HCT116 (cell line): ENCODE data around the gene GNAS-AS1. TPM values are rescaled to one million over a fixed set of nuclear protein-coding genes. Genes with fewer than 3 reads are reported as not detected.

Source experiments
- ATAC-seq: fragments of 200-7000 bp; cut with Tn5 transposase; 2 replicates; pipeline ENCODE4 v1.9.1; 2020; ENCODE audit warnings: mild to moderate bottlenecking, moderate library complexity
- BruUV-seq: library from RNA; stranded (reverse); fragments of 400-500 nt; replicated peaks from 2 replicates; lab custom pipeline; 2021; lab: Mats Ljungman, UMichigan
- CTCF ChIA-PET: fragments of 300-600 bp; sonication (Branson Sonifier 250); formaldehyde crosslinking; loops from one replicate; lab custom pipeline; 2021; ENCODE audit warnings: antibody characterized with exemption; lab: Charles Lee
- POLR2A ChIA-PET: fragments of 300-600, 350-600 bp; sonication (Branson Sonifier 250); formaldehyde crosslinking; loops from one replicate; lab custom pipeline; 2021; ENCODE audit warnings: antibody characterized with exemption; lab: Charles Lee
- RAD21 ChIA-PET, 2 experiments: fragments of 300-600 bp; sonication (Branson Sonifier 250); formaldehyde crosslinking; loops; one replicate each; lab custom pipeline; 2023; ENCODE audit warnings: low total read pairs in 2 of 2; ENCODE audit not compliant: uncharacterized antibody in 2 of 2, unreplicated experiment in 2 of 2, low non-redundant PET in 1 of 2; lab: Charles Lee
- DNase-seq: peaks from one replicate; pipeline ENCODE4 v3.0.0-alpha.2; 2010; ENCODE audit warnings: low read depth, low spot score
- H2AFZ ChIP-seq: fragments of 200-600 bp; shearing (Covaris generic), sonication (generic); 2 replicates; pipeline ENCODE4 v1.6.1; 2017; ENCODE audit warnings: low read depth, mixed run types, mixed read lengths, antibody characterized with exemption, low read length; ENCODE audit not compliant: poor library complexity, severe bottlenecking
- H3K27ac ChIP-seq: 2 replicates; pipeline ENCODE4 v1.5.1; 2012; ENCODE audit warnings: low read depth, low read length
- H3K27me3 ChIP-seq: fragments of 200-600 bp; sonication (generic); 2 replicates; pipeline ENCODE4 v1.6.1; 2016; ENCODE audit warnings: mixed run types, low read length, mixed read lengths; ENCODE audit not compliant: insufficient read depth
- H3K36me3 ChIP-seq, 2 experiments: fragments of 200-500 bp in 1 of 2; fragments of 200-600 bp in 1 of 2; sonication (Bioruptor generic) in 1 of 2; sonication (generic) in 1 of 2; 2 replicates each; pipeline versions ENCODE4 v1.5.1 to v1.6.1; 2014 to 2016; ENCODE audit warnings: low read length in 2 of 2, inconsistent platforms in 1 of 2, mixed read lengths in 1 of 2, mixed run types in 1 of 2; ENCODE audit not compliant: insufficient read depth in 2 of 2, control insufficient read depth in 1 of 2
- H3K4me1 ChIP-seq, 2 experiments: fragments of 200-600 bp in 1 of 2; sonication (generic) in 1 of 2; 2 replicates each; pipeline versions ENCODE4 v1.5.1 to v1.6.1; 2012 to 2017; ENCODE audit warnings: low read length in 2 of 2, inconsistent platforms in 1 of 2, mild to moderate bottlenecking in 1 of 2, mixed read lengths in 1 of 2, mixed run types in 1 of 2, moderate library complexity in 1 of 2; ENCODE audit not compliant: insufficient read depth in 2 of 2, control insufficient read depth in 1 of 2
- H3K4me2 ChIP-seq: fragments of 200-600 bp; sonication (generic); 2 replicates; pipeline ENCODE4 v1.6.1; 2017; ENCODE audit warnings: mixed run types, low read length, mixed read lengths
- H3K4me3 ChIP-seq, 2 experiments: fragments of 200-600 bp in 1 of 2; sonication (generic) in 1 of 2; replicated peaks in 1 of 2; 2 replicates each; pipeline ENCODE4 v1.5.1; 2011 to 2016; ENCODE audit warnings: low read length in 2 of 2, control low read depth in 1 of 2, low read depth in 1 of 2, mild to moderate bottlenecking in 1 of 2, mixed read lengths in 1 of 2, mixed run types in 1 of 2
- H3K79me2 ChIP-seq: fragments of 200-600 bp; sonication (generic); 2 replicates; pipeline ENCODE4 v1.6.1; 2017; ENCODE audit warnings: mild to moderate bottlenecking, mixed run types, low read length, moderate library complexity, mixed read lengths; ENCODE audit not compliant: insufficient read depth
- H3K9ac ChIP-seq: fragments of 200-600 bp; sonication (generic); 2 replicates; pipeline ENCODE4 v1.6.1; 2016; ENCODE audit warnings: low read length, mixed read lengths
- H3K9me2 ChIP-seq: fragments of 200-600 bp; sonication (generic), shearing (Covaris generic); 2 replicates; pipeline ENCODE4 v1.6.1; 2017; ENCODE audit warnings: mixed run types, mild to moderate bottlenecking, moderate library complexity; ENCODE audit not compliant: insufficient read depth
- H3K9me3 ChIP-seq, 2 experiments: fragments of 200-500 bp in 1 of 2; fragments of 200-600 bp in 1 of 2; sonication (Bioruptor generic) in 1 of 2; sonication (generic) in 1 of 2; 2 replicates each; pipeline ENCODE4 v1.6.1; 2014 to 2017; ENCODE audit warnings: low read length in 2 of 2, mixed read lengths in 2 of 2, inconsistent platforms in 1 of 2, low read depth in 1 of 2, mild to moderate bottlenecking in 1 of 2, mixed run types in 1 of 2, moderate library complexity in 1 of 2; ENCODE audit not compliant: control insufficient read depth in 1 of 2, insufficient read depth in 1 of 2
- H4K20me1 ChIP-seq: fragments of 200-600 bp; sonication (generic), shearing (Covaris generic); 2 replicates; pipeline ENCODE4 v1.6.1; 2017; ENCODE audit warnings: mixed run types, mild to moderate bottlenecking, moderate library complexity; ENCODE audit not compliant: insufficient read depth
- CBX3 ChIP-seq: IDR thresholded peaks from 2 replicates; pipeline ENCODE4 v1.6.1; 2012; ENCODE audit warnings: low read depth
- CEBPB ChIP-seq: IDR thresholded peaks from 2 replicates; pipeline ENCODE4 v1.6.1; 2012; ENCODE audit warnings: low read depth
- CTCF ChIP-seq, 3 experiments: fragments of 200-600 bp in 1 of 3; sonication (generic) in 1 of 3; IDR thresholded peaks in 2 of 3; conservative IDR thresholded peaks in 1 of 3; 2 replicates each; pipeline ENCODE4 v1.5.1; 2012 to 2017; ENCODE audit warnings: low read depth in 2 of 3, low read length in 2 of 3, antibody characterized with exemption in 1 of 3, borderline replicate concordance in 1 of 3, control low read depth in 1 of 3, mild to moderate bottlenecking in 1 of 3, mixed read lengths in 1 of 3, mixed run types in 1 of 3, moderate library complexity in 1 of 3; ENCODE audit not compliant: insufficient read depth in 1 of 3
- EGR1 ChIP-seq: IDR thresholded peaks from 2 replicates; pipeline ENCODE4 v1.6.1; 2012; ENCODE audit warnings: low read depth
- ELF1 ChIP-seq: IDR thresholded peaks from 2 replicates; pipeline ENCODE4 v1.6.1; 2012; ENCODE audit warnings: low read depth, borderline replicate concordance
- EZH2 ChIP-seq: fragments of 200-600 bp; sonication (generic); IDR thresholded peaks from 2 replicates; pipeline ENCODE4 v1.6.1; 2017; ENCODE audit warnings: antibody characterized with exemption, mixed run types
- FOSL1 ChIP-seq: IDR thresholded peaks from 2 replicates; pipeline ENCODE4 v1.6.1; 2012; ENCODE audit warnings: low read depth
- JUND ChIP-seq: IDR thresholded peaks from 2 replicates; pipeline ENCODE4 v1.6.1; 2012
- POLR2A ChIP-seq: IDR thresholded peaks from 2 replicates; pipeline ENCODE4 v1.7.0; 2011; ENCODE audit warnings: borderline replicate concordance; ENCODE audit not compliant: insufficient read depth, insufficient read length; ENCODE audit errors: extremely low read depth
- POLR2AphosphoS5 ChIP-seq: IDR thresholded peaks from 2 replicates; pipeline ENCODE4 v1.6.1; 2011; ENCODE audit warnings: mild to moderate bottlenecking, low read depth, low read length, moderate library complexity
- RAD21 ChIP-seq: IDR thresholded peaks from 2 replicates; pipeline ENCODE4 v1.6.1; 2012; ENCODE audit warnings: low read depth, mild to moderate bottlenecking
- REST ChIP-seq: IDR thresholded peaks from 2 replicates; pipeline ENCODE4 v1.6.1; 2012; ENCODE audit warnings: low read depth
- SRF ChIP-seq: IDR thresholded peaks from 2 replicates; pipeline ENCODE4 v1.6.1; 2012; ENCODE audit warnings: low read depth
- TCF7L2 ChIP-seq: IDR thresholded peaks from 2 replicates; pipeline ENCODE4 v1.7.0; 2011; ENCODE audit warnings: borderline replicate concordance, inconsistent platforms; ENCODE audit not compliant: insufficient read depth, insufficient read length; ENCODE audit errors: extremely low read depth
- YY1 ChIP-seq: IDR thresholded peaks from 2 replicates; pipeline ENCODE4 v1.6.1; 2011; ENCODE audit warnings: low read length, low read depth, moderate library complexity, mild to moderate bottlenecking; ENCODE audit not compliant: insufficient replicate concordance; ENCODE audit errors: extremely low read depth
- intact Hi-C: fragments of 100-400 bp; cut with micrococcal nuclease; formaldehyde crosslinking; loops from 2 replicates; pipeline ENCODE4 v1.10.0; 2022
- total RNA-seq: library from RNA; stranded (reverse); gene quantifications from one replicate; pipeline ENCODE4 v1.2.1, GENCODE V29; 2021; ENCODE audit not compliant: unreplicated experiment
- TF ChIP-seq, protein P1 (sequence below): IDR thresholded peaks from 2 replicates; pipeline ENCODE4 v1.6.1; 2012

Gene GNAS-AS1
- total RNA-seq, 1 experiment from 2014 or later = not detected

- TF ChIP-seq REST (no peak), RAD21 (no peak), POLR2AphosphoS5 (no peak), YY1 (no peak), FOSL1 (no peak), SRF (no peak)
Measured at GRCh38 chr20:58883241-58883691, 32.6 kb upstream of the GNAS-AS1 start (continued).

- ChIA-PET POLR2A (no interaction called here), CTCF (no interaction called here), RAD21 (no interaction called here)
- Histone ChIP-seq H2AFZ (no peak overlapping the region), H3K79me2 (peaks cover under 1% of the 10 kb centered on the region; the same call in 1 of the 2 replicates), H3K4me3 (no peak overlapping the region), H3K4me2 (no peak overlapping the region), H3K9me3 (no peaks in the 10 kb centered on the region), H3K4me1 (peaks cover 0 to 4% of the 10 kb centered on the region in 2 experiments; a peak in 1 of 4 replicates), H3K9ac (no peak overlapping the region), H3K9me2 (no peaks in the 10 kb centered on the region), H3K27me3 (no peaks in the 10 kb centered on the region), H3K27ac (no peak overlapping the region), H3K36me3 (no peaks in the 10 kb centered on the region), H4K20me1 (no peaks in the 10 kb centered on the region)
- intact Hi-C loops = loop anchor here (10.0 kb wide), 1 partner anchor 228 kb away; the partner anchor contains the start of gene STX16
- no peak for ATAC-seq
- BruUV-seq = no TSS peak
- no peak for DNase-seq
- TF ChIP-seq, protein P1, sequence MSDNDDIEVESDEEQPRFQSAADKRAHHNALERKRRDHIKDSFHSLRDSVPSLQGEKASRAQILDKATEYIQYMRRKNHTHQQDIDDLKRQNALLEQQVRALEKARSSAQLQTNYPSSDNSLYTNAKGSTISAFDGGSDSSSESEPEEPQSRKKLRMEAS = no peak
- TF ChIP-seq POLR2AphosphoS5 = no peak
- no peak for TF ChIP-seq ELF1
- no peak for TF ChIP-seq EGR1
- no peak for TF ChIP-seq REST
- TF ChIP-seq RAD21 = no peak
- no peak for TF ChIP-seq CTCF (IDR thresholded peaks at IDR 0.05 in 2 of 3, conservative IDR thresholded peaks at IDR 0.05 in 1 of 3; ENCODE audit: borderline replicate concordance in 1 of 3, insufficient read depth in 1 of 3, low read depth in 2 of 3, low read length in 2 of 3)
- TF ChIP-seq JUND = no peak
- TF ChIP-seq EZH2 = no peak
- no peak for TF ChIP-seq YY1
- no peak for TF ChIP-seq POLR2A
- no peak for TF ChIP-seq CBX3
- TF ChIP-seq FOSL1 = no peak
- no peak for TF ChIP-seq TCF7L2
- no peak for TF ChIP-seq CEBPB
Measured at GRCh38 chr20:58882704-58883089, 32.0 kb upstream of the GNAS-AS1 start.
